GM06990 (cell line): ENCODE measurements around the gene SOCS3.
A peak's percentile ranks its signal among the peaks of the same experiment; 100 is the strongest.

Experiments
- DNase-seq: peaks from one replicate; pipeline ENCODE4 v3.0.0-alpha.2; 2011; ENCODE audit not compliant: insufficient read length; ENCODE audit errors: extremely low read depth
- H3K27me3 ChIP-seq: replicated peaks from 2 replicates; pipeline ENCODE4 v1.6.0; 2011; ENCODE audit warnings: low read length; ENCODE audit not compliant: control insufficient read depth, insufficient read depth
- H3K36me3 ChIP-seq: 2 replicates; pipeline ENCODE4 v1.5.1; 2011; ENCODE audit warnings: low read length; ENCODE audit not compliant: control insufficient read depth, insufficient read depth
- H3K4me3 ChIP-seq: replicated peaks from 2 replicates; pipeline ENCODE4 v1.5.1; 2011; ENCODE audit warnings: low read depth, mild to moderate bottlenecking, control low read depth, low read length
- CTCF ChIP-seq: IDR thresholded peaks from 2 replicates; pipeline ENCODE4 v1.5.1; 2011; ENCODE audit warnings: low read length, control low read depth, mild to moderate bottlenecking, inconsistent platforms; ENCODE audit not compliant: insufficient read depth, poor library complexity, severe bottlenecking

The SOCS3 gene

GRCh38 chr17:78359321-78359996, 418 bp downstream of the SOCS3 start:
- H3K27me3 ChIP-seq: no peaks in the 10 kb centered on the region; the same call in 1 of the 2 replicates
- TF ChIP-seq CTCF: no peak
- no peak for DNase-seq
- peak overlapping the region; percentile 73 for H3K4me3 ChIP-seq
- no peaks in the 10 kb centered on the region; the same call in 1 of the 2 replicates for H3K36me3 ChIP-seq

GRCh38 chr17:78358538-78359320, 1.1 kb downstream of the SOCS3 start:
- no peaks in the 10 kb centered on the region; the same call in 1 of the 2 replicates for H3K27me3 ChIP-seq
- TF ChIP-seq CTCF: no peak
- DNase-seq: peak; percentile 66
- H3K36me3 ChIP-seq: no peaks in the 10 kb centered on the region; the same call in 1 of the 2 replicates
- H3K4me3 ChIP-seq: peak overlapping the region; percentile 73

- no peak for DNase-seq
- no peak for TF ChIP-seq CTCF
- Histone ChIP-seq H3K27me3 (no peaks in the 10 kb centered on the region; the same call in 1 of the 2 replicates), H3K4me3 (peak overlapping the region; percentile 73), H3K36me3 (no peaks in the 10 kb centered on the region; the same call in 1 of the 2 replicates)
Measured at GRCh38 chr17:78357672-78358537, 2.0 kb downstream of the SOCS3 start.

GRCh38 chr17:78357177-78357586, 2.7 kb downstream of the SOCS3 start:
- no peak for TF ChIP-seq CTCF
- DNase-seq: no peak
- peak overlapping the region; percentile 17 for H3K4me3 ChIP-seq

GRCh38 chr17:78356101-78356713, 3.7 kb downstream of the SOCS3 start:
- Histone ChIP-seq H3K27me3 (no peaks in the 10 kb centered on the region; the same call in 1 of the 2 replicates), H3K4me3 (peak overlapping the region; percentile 22), H3K36me3 (no peaks in the 10 kb centered on the region; the same call in 1 of the 2 replicates)
- peak; percentile 82 for DNase-seq
- peak; percentile 39 for TF ChIP-seq CTCF

More at GRCh38 chr17:78357177-78357586, 2.7 kb downstream of the SOCS3 start:
- Histone ChIP-seq H3K36me3 (no peaks in the 10 kb centered on the region; the same call in 1 of the 2 replicates), H3K27me3 (no peaks in the 10 kb centered on the region; the same call in 1 of the 2 replicates)
